GM18907 (cell line): Measurements from ENCODE around the gene CRACDL.

Source experiments
- ATAC-seq: cut with Tn5 transposase; IDR thresholded peaks from one replicate; pipeline ENCODE4 v1.9.1; 2021; ENCODE audit warnings: mild to moderate bottlenecking, moderate library complexity; ENCODE audit not compliant: unreplicated experiment

CRACDL gene, protein sequence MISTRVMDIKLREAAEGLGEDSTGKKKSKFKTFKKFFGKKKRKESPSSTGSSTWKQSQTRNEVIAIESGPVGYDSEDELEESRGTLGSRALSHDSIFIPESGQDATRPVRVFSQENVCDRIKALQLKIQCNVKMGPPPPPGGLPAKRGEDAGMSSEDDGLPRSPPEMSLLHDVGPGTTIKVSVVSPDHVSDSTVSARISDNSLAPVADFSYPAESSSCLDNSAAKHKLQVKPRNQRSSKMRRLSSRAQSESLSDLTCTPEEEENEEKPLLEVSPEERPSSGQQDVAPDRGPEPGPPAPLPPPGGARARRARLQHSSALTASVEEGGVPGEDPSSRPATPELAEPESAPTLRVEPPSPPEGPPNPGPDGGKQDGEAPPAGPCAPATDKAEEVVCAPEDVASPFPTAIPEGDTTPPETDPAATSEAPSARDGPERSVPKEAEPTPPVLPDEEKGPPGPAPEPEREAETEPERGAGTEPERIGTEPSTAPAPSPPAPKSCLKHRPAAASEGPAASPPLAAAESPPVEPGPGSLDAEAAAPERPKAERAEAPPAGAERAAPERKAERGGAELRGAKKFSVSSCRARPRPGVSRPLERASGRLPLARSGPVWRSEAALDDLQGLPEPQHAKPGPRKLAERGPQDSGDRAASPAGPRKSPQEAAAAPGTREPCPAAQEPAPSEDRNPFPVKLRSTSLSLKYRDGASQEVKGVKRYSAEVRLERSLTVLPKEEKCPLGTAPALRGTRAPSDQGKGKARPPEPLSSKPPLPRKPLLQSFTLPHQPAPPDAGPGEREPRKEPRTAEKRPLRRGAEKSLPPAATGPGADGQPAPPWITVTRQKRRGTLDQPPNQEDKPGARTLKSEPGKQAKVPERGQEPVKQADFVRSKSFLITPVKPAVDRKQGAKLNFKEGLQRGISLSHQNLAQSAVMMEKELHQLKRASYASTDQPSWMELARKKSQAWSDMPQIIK

GRCh38 chr2:98935777-98936352 lies at the start of gene CRACDL:
Gene CRACDL, minus strand, starts transcription at chr2:98936225. Its CDS starts 89,425 bp downstream, at chr2:98846800.
- no peak for ATAC-seq

GRCh38 chr2:98975611-98976010 lies 39.6 kb upstream of the CRACDL start:
- ATAC-seq, result no peak

GRCh38 chr2:98972582-98973167 lies 36.6 kb upstream of the CRACDL start:
- ATAC-seq, result no peak

DNA sequence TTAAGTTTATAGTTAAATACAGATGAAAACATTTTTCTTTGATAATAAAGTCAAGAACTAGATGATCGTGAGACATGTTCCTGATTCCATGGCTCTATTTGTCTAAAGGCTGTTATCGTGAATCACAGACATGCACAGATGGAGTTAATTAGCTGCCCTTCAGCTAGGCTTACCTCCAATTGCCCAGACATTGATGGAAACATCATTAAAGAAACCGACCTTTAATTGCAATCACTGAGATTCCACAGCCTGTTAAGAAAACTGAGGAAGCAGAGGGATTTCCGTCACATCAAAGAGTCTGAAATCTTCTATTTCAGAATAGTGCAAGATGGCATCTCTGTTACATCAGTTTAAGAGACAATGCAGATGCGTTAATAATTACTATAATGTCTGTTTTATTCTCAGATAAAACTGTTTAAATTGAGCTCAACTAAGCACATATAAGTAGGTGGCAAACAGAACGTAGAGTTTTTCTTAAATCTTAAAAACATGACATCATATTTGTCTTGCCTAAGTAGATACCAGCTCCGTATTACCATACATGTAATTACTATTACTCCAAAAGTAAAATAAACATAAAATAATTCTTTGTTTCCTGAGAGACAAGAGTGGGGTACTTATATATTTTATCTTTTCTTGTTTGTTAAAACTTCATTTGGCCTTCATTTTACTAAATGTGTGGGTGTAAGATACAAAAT lies 23.9 kb upstream of the CRACDL start:
- no peak for ATAC-seq

DNA sequence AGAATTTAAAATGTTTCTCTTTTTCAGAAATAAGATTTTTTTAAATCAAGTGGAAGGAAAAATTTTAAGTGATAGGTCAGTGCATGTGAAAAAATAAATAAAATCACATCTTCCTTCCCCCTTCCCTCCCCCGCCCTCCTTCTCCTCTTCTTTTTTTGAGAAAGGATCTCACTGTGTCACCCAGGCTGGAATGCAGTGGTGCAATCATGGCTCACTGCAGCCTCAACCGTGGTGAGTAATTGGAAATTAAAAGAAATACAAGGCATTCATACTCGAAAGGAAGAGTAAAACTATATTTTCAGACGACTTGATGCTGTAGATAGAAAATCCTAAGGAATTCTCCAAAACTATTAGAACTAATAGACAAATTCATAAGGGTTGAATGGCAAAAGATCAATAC lies 16.9 kb upstream of the CRACDL start:
- ATAC-seq, result no peak

DNA sequence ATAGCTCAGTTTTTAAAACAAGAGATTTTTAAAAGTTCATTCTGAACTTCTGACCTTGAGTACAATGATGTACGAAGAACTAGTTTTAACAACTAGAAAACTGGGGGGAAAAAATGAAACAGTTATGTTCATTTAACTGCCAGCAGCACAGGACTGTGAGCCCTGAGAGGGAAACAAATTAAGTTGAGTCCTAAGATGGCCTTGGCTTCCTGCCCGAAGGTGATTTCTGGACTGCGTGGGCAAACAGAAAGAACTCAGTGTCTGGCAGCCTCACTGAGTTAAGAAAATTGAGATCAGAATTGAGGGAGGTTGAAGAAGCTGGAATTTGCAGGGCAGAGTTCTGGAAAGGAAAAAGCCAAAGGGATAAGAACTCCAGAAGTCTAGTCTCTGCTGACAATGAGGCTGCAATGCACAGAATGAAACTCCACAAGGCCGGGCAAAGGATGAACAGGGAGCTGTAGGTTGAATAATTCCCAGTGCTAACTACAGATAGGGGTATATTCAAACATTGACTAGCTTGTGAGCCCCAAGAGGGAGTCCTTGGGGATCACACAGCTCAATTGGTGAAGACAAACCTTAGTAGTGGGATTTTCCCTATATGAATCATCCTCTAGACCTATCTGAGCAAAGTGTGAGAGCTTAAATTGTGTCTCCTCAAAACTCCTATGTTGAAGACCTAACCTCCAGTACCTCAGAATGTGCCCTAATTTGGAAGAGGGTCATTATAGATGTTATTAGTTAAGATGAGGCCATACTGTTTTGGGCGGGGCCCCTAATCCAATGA lies 13.1 kb upstream of the CRACDL start:
- ATAC-seq, result no peak

- ATAC-seq, result no peak
Observed at GRCh38 chr2:98947554-98947953, 11.5 kb upstream of the CRACDL start.

DNA sequence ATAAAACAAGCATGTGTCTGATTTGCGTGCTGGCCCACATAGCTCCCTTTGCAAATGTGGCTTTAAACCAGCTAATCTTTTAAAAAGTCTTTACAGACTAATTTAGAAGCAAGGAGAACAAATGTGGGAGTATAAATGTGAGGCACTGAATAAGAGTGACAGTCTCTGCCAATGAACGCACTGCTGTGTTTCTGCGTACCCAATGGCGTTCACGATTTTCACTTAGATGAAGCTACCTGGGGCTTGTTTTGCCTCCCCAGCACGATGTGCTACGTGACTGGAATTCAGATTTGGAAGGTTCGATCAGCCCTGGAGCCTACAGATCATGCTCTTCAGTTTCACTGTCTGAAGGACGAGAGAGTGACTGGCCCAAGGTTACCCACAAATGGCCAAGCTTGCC lies 10.8 kb upstream of the CRACDL start:
- ATAC-seq, result no peak

DNA sequence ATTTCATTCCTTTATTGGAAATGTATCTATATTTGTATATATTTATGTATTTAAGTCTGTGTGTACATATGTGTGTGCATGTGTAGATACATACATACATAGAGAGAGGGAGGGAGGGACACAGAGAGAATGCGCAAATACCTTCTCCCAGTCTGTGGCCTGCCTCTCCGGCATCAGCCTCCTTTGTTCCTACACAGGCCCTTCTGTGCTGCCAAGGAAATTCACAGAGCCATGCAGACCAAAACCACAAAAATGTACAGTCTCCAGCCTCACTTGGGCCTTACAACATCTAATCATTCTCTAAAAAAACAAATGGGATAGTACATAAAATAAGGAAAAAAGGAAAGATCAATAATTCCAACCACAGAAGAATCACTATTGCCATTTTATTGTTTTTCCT lies 8.8 kb upstream of the CRACDL start:
- no peak for ATAC-seq

DNA sequence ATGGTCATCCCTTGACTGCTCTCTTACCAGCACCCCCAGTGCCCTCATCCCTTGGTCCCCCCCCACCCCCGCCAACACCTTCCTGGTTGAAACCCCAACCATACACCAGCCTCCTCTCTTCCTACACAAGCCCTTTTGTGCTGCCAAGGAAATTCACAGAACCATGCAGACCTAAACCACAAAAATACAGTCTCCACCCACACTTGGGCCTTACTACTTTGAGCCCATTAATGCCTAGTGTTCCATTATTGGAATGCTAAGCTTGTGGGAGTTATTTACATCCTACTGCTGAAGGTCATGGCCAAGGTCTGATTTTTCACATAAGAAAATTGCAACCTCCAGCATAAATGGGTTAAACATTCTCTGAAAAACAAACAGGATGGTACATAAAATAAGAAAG lies 4.1 kb upstream of the CRACDL start:
- no peak for ATAC-seq

GRCh38 chr2:98937906-98938305 lies 1.9 kb upstream of the CRACDL start:
- ATAC-seq, result no peak

DNA sequence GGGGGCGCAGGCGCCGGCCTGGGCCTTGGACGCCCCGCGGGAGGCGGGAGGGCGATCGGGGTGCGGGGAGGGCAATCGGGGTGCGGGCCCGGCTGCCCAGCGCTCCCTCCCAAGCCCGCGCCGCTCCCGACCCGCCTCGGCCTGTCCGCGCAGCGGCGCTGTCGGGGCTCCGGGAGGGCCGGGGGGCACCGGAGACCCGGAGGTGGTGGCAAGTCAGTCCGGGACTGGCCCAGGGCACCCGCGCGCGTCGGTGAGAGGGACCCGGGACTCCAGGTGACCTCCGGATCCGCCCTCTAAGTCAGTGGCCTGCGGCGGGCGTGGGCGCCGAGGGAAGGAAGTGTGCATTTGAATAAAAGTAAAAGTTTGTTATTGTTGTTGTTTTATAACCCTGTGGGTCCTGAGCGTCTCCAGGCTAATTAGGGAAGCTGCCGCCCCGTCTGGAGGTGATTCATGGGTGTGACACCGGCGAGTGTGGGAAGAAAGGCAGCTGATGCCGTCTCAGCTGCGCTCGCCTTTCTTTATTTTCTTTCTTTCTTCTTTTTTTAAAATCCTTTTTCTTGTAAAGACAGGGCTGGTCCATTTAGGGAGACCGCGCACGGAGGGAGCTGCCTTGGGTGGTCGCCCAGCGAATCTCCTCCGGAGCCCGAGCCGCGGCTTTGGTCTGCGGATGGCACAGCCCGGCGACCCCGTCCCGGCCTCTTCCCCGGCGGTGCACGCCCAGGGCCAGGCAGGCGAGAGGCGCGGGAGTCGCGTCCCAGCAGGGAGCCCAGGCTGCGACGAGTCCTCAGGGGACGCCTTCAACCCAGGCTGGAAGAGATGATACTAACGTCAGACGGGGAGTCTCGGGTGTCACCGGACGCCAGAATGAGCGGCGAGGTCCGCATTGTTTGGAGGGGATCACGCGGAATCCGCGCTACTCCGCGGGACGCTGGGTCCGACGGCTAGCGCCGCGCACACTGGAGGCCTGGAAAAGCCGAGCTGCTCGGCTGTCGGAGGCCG lies 627 bp upstream of the CRACDL start:
- no peak for ATAC-seq

DNA sequence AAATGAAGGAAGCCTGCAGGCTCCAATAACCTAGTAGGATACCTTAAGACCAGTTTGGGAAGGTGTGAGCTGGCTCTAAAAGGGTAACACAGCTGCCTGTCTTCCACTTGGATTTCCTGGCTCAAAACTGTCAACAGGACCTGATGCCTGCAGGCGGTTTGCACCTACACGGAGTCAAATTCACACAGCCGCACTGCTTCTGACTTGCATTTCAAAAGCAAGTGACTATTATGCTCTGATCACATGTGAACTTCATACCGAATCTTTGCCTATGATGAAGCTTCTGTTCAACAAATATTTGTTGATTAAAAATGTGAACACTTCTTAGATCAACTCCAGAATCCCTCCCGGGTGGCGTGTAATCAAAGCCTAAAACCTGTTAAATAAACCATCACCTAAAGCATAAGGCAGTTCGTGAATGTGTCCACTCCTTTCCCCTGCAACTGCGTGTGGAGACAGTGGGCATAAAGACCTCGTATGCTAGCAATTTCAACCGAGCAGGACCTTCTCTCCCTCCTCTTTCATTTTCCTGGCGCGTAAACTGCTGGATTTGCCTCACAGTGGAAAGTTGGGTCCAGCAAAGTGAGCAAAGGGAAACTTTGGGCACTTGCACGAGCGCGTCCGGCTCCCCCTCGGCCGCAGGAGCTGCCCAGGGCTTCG lies 784 bp downstream of the CRACDL start:
- ATAC-seq, result no peak

- no peak for ATAC-seq
Observed at GRCh38 chr2:98932778-98933343, 3.2 kb downstream of the CRACDL start.

- ATAC-seq, result no peak
Observed at GRCh38 chr2:98932164-98932563, 3.9 kb downstream of the CRACDL start.

DNA sequence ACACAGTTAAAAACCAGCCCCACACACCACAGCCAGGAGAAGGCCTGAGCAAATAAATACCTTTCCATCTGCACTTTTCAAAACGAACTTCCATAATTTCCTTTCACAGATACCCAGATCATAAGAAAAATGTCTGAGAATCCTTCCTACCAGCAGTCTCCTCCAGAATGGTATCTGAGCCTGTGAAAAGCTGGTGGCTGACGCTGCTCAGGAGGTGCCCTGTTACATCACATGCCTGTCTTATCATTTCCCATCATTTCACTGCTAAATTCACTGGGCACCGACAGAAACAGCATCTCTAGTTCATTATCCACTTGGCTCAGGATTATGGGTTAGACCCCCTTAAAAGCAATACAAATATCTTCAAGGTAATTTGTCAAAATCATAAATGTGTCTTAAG lies 4.4 kb downstream of the CRACDL start:
- no peak for ATAC-seq

- ATAC-seq, result no peak
Observed at GRCh38 chr2:98929920-98930319, 6.1 kb downstream of the CRACDL start.

DNA sequence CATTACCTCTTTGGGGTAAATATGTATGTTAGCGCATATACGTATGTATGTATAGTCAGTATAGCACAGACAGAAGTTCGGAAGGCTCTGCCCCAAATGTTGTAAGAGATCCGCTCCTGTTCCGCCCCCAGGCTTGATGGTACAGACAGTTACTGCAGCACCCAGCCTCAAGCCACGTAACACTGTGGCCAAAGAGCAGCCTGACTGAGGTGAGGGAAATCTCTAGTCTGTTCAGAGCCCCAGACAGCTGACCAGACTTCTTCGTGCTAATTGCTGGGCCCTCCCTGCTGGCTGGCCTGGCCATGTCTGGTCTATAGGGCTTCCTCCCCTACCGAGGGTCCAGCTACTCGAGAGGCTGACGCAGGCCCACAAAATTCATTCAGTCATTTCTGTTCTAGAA lies 7.8 kb downstream of the CRACDL start:
- no peak for ATAC-seq
